Fibroblast of villous mesenchyme (primary cell): ENCODE results near the gene BLVRA. TPM values are rescaled to one million over a fixed set of nuclear protein-coding genes. Genes with fewer than 3 reads are reported as not detected.

Experiments
- DNase-seq: peaks from one replicate; pipeline ENCODE4 v3.0.0-alpha.2; 2010; ENCODE audit warnings: low read depth
- H3K4me3 ChIP-seq: 2 replicates; pipeline ENCODE4 v1.5.1; 2011; ENCODE audit warnings: low read depth, mild to moderate bottlenecking, low read length
- total RNA-seq: library from RNA; depleted of rRNA; stranded (reverse); fragments of >200 nt; gene quantifications from 2 replicates; pipeline ENCODE4 v1.2.3, GENCODE V29; 2012
- TF ChIP-seq, protein P1 (sequence below): IDR thresholded peaks from 2 replicates; pipeline ENCODE4 v1.5.1; 2012; ENCODE audit warnings: low read depth, mild to moderate bottlenecking, low read length; ENCODE audit not compliant: insufficient read depth

Gene BLVRA
- total RNA-seq, 1 donor, result 14.7 TPM

DNA sequence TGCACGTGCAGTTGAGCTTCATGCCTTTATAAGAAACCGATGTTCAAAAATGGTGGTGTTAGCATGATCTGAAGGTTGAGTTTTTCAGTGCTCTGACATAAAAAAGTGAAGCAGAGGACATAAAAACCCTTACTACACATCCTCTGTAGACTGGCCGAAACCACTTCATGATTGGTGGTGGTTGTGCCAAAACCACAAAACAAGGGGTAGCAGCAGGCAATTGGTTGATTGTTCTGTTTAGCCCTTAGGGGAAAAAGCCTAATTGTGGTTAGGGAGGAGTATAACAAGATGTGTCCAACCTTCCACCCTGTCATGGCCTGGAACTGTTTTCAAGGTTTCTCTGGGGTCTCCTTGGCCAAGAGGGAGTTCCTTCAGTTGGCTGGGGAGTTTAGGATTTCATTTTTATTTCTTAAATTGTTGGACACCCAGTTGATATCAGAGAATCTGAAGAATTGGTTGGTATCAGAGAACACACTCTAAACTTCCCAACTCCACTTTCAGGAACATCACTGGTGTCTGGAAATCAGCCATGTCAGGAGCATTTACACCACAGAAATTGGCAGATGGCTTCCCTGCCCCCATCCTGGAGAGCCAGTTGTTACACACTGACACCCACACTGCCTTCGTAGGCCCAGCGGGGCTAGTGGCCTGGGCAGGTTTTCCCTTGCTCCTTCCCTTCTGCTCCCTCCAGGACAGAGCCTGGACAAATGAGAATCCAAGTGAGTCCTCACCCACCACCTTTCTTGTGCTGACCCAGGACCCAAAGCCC, 92.1 kb downstream of the BLVRA start:
- H3K4me3 ChIP-seq, result no peak overlapping the region
- TF ChIP-seq, protein P1, sequence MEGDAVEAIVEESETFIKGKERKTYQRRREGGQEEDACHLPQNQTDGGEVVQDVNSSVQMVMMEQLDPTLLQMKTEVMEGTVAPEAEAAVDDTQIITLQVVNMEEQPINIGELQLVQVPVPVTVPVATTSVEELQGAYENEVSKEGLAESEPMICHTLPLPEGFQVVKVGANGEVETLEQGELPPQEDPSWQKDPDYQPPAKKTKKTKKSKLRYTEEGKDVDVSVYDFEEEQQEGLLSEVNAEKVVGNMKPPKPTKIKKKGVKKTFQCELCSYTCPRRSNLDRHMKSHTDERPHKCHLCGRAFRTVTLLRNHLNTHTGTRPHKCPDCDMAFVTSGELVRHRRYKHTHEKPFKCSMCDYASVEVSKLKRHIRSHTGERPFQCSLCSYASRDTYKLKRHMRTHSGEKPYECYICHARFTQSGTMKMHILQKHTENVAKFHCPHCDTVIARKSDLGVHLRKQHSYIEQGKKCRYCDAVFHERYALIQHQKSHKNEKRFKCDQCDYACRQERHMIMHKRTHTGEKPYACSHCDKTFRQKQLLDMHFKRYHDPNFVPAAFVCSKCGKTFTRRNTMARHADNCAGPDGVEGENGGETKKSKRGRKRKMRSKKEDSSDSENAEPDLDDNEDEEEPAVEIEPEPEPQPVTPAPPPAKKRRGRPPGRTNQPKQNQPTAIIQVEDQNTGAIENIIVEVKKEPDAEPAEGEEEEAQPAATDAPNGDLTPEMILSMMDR, result no peak
- DNase-seq, result no peak

DNA sequence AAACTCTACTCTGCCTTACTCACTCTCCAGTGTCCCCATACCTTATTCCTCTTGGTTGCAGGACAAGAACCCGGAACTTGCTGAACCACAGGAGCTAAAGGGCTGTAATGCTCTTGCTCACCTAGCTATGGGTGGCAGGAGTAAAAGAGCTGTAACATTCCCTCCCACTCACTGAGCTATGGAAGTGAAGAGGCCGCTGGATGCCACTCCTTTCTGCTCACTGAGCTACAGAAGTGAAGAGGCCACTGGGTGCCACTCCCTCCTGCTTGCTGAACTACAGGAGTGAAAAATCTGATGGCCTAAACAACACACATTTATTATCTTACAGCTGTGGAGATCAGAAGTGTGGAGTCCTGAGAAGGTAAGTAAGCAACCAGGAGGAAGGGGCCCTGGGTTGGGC, 93.3 kb downstream of the BLVRA start:
- no peak for DNase-seq
- TF ChIP-seq, protein P1, result no peak
- H3K4me3 ChIP-seq, result no peak overlapping the region

DNA sequence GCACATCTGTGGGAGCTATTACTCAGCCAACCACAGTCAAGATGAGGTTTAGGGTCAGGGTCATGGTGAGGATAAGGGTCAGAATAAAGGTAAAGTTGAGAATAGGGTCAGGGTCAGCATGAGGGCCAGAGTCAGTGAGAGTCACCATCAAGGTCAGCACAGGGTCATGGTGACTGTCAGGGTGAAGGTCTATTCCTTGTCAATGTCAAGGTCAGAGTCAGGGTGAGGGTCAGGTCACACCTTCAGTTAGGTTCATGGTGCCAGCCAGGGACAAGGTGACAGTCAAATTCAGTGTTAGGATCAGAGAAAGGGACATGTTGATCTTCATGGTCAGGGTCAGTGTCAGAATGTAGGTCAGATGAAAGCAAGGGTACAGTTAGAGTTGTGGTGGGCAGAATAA, 96.7 kb downstream of the BLVRA start:
- DNase-seq, result no peak
- TF ChIP-seq, protein P1, result no peak
- H3K4me3 ChIP-seq, result no peak overlapping the region

DNA sequence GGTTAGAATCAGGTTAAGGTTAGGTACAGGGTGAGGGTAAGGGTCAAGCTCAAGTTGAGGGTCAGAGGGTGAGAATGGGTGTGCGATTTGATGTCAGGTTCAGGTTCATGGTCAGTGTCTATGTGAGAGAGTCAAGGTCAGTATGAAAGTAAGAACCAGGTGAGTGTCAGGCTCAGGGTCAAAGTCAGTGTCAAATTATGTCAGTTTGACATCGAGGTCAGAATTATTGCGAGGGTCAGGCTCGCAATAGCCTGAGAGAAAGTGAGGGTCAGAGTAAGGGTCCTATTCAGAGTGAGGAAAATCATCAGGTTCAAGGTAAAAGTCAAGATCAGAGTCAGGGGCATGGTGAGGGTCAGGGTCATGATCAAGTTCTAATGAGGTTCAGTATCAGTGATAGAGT, 97.8 kb downstream of the BLVRA start:
- no peak for DNase-seq
- TF ChIP-seq, protein P1, result no peak
- no peak overlapping the region for H3K4me3 ChIP-seq

Other genes with a start within 250 kb of the BLVRA start
- gene STK17A, start 175.6 kb upstream of the BLVRA start, total RNA-seq, result 50.6 and 91.1 TPM in 2 replicates
- gene COA1, start 29.2 kb upstream of the BLVRA start, total RNA-seq, result 37.7 and 41.5 TPM in 2 replicates
- gene MRPS24, start 110.8 kb downstream of the BLVRA start, total RNA-seq, result 108 and 112 TPM in 2 replicates
- gene URGCP, start 147.9 kb downstream of the BLVRA start, total RNA-seq, result 25.8 and 38.9 TPM in 2 replicates
- gene UBE2D4, start 167.8 kb downstream of the BLVRA start, total RNA-seq, result 9.7 and 11.7 TPM in 2 replicates
- not detected in 2 replicates for gene SPDYE1, start 239.2 kb downstream of the BLVRA start, total RNA-seq